IMR-90 (cell line): ENCODE results near the gene ACSS1. TPM values are rescaled to one million over a fixed set of nuclear protein-coding genes. Genes with fewer than 3 reads are reported as not detected.

Source experiments
- ATAC-seq: fragments of 200-7000 bp; cut with Tn5 transposase; 2 replicates; pipeline ENCODE4 v1.9.1; 2020; ENCODE audit warnings: low read depth, mild to moderate bottlenecking, moderate library complexity
- BruUV-seq: library from RNA; stranded (reverse); fragments of 400-500 nt; replicated peaks from 2 replicates; lab custom pipeline; 2021; lab: Mats Ljungman, UMichigan
- CTCF ChIA-PET: fragments of 300-600 bp; formaldehyde crosslinking; extraction: SDS; loops from one replicate; lab custom pipeline; 2021; ENCODE audit warnings: antibody characterized with exemption; lab: Yijun Ruan, JAX
- POLR2A ChIA-PET: fragments of 300-600 bp; sonication (Branson Sonifier 250); formaldehyde crosslinking; loops from one replicate; lab custom pipeline; 2022; ENCODE audit warnings: antibody characterized with exemption; ENCODE audit not compliant: unreplicated experiment; lab: Charles Lee
- DNase-seq: peaks from one replicate; pipeline ENCODE4 v3.0.0; 2013
- H2AFZ ChIP-seq: replicated peaks from 2 replicates; pipeline ENCODE3; 2013; ENCODE audit warnings: low read length, mild to moderate bottlenecking; ENCODE audit not compliant: poor library complexity
- H2AK5ac ChIP-seq: 2 replicates; pipeline ENCODE4 v1.6.1; 2013; ENCODE audit warnings: low read depth, low read length, inconsistent platforms
- H2AK9ac ChIP-seq: replicated peaks from 2 replicates; pipeline ENCODE3; 2013; ENCODE audit warnings: mild to moderate bottlenecking, low read depth, low read length, moderate library complexity; ENCODE audit not compliant: poor library complexity
- H2BK120ac ChIP-seq: 2 replicates; pipeline ENCODE4 v1.6.1; 2013; ENCODE audit warnings: low read depth, low read length, inconsistent platforms
- H2BK15ac ChIP-seq: 3 replicates; pipeline ENCODE4 v1.6.1; 2013; ENCODE audit warnings: low read depth, low read length, inconsistent platforms
- H2BK20ac ChIP-seq: 2 replicates; pipeline ENCODE4 v1.6.1; 2013; ENCODE audit warnings: low read depth, mild to moderate bottlenecking, inconsistent platforms, low read length, moderate library complexity
- H2BK5ac ChIP-seq: 2 replicates; pipeline ENCODE4 v1.6.1; 2013; ENCODE audit warnings: mild to moderate bottlenecking, low read depth, low read length, inconsistent platforms; ENCODE audit not compliant: poor library complexity, severe bottlenecking
- H3K14ac ChIP-seq: replicated peaks from 2 replicates; pipeline ENCODE4 v1.6.1; 2013; ENCODE audit warnings: low read depth, low read length, inconsistent platforms
- H3K18ac ChIP-seq: 2 replicates; pipeline ENCODE4 v1.6.1; 2013; ENCODE audit warnings: low read depth, low read length, control low read depth
- H3K23ac ChIP-seq: 2 replicates; pipeline ENCODE4 v1.6.1; 2013; ENCODE audit warnings: low read depth, low read length, inconsistent platforms
- H3K27ac ChIP-seq: 2 replicates; pipeline ENCODE4 v1.5.1; 2013; ENCODE audit warnings: mild to moderate bottlenecking, control low read depth, low read length; ENCODE audit not compliant: insufficient read depth
- H3K27me3 ChIP-seq: 2 replicates; pipeline ENCODE4 v1.6.1; 2013; ENCODE audit warnings: low read length; ENCODE audit not compliant: control insufficient read depth, insufficient read depth
- H3K36me3 ChIP-seq: 2 replicates; pipeline ENCODE4 v1.6.1; 2013; ENCODE audit warnings: low read length, mixed read lengths; ENCODE audit not compliant: control insufficient read depth, insufficient read depth
- H3K4ac ChIP-seq: 2 replicates; pipeline ENCODE4 v1.6.1; 2013; ENCODE audit warnings: low read depth, low read length, inconsistent platforms
- H3K4me1 ChIP-seq: 2 replicates; pipeline ENCODE4 v1.6.1; 2013; ENCODE audit warnings: low read length, mixed read lengths; ENCODE audit not compliant: control insufficient read depth, insufficient read depth
- H3K4me2 ChIP-seq: 2 replicates; pipeline ENCODE4 v1.6.1; 2013; ENCODE audit warnings: low read depth, mild to moderate bottlenecking, control low read depth, low read length, moderate library complexity
- H3K4me3 ChIP-seq: 2 replicates; pipeline ENCODE4 v1.5.1; 2013; ENCODE audit warnings: low read depth, mild to moderate bottlenecking, control low read depth, low read length, moderate library complexity; ENCODE audit not compliant: insufficient read depth
- H3K56ac ChIP-seq: 2 replicates; pipeline ENCODE4 v1.6.1; 2013; ENCODE audit warnings: low read length, inconsistent platforms; ENCODE audit not compliant: insufficient read depth; ENCODE audit errors: extremely low read depth
- H3K79me1 ChIP-seq, 2 experiments: 2 replicates each; pipeline ENCODE4 v1.6.1; 2013; ENCODE audit warnings: low read length in 2 of 2, inconsistent platforms in 1 of 2, low read depth in 1 of 2
- H3K9ac ChIP-seq: 2 replicates; pipeline ENCODE4 v1.6.1; 2013; ENCODE audit warnings: low read depth, low read length, control low read depth
- H3K9me1 ChIP-seq: 2 replicates; pipeline ENCODE4 v1.6.1; 2013; ENCODE audit warnings: low read length, inconsistent platforms; ENCODE audit not compliant: insufficient read depth
- H3K9me3 ChIP-seq: 2 replicates; pipeline ENCODE4 v1.6.1; 2013; ENCODE audit warnings: low read length; ENCODE audit not compliant: control insufficient read depth, insufficient read depth
- H4K20me1 ChIP-seq: 2 replicates; pipeline ENCODE4 v1.6.1; 2013; ENCODE audit warnings: low read length, inconsistent platforms; ENCODE audit not compliant: insufficient read depth
- H4K5ac ChIP-seq: 2 replicates; pipeline ENCODE4 v1.6.1; 2013; ENCODE audit warnings: mild to moderate bottlenecking, low read depth, low read length, control low read depth
- H4K8ac ChIP-seq, 2 experiments: 2 replicates each; pipeline ENCODE4 v1.6.1; 2013; ENCODE audit warnings: low read depth in 2 of 2, low read length in 2 of 2, control low read depth in 1 of 2, inconsistent platforms in 1 of 2
- H4K91ac ChIP-seq: 2 replicates; pipeline ENCODE4 v1.6.1; 2013; ENCODE audit warnings: low read depth, low read length, inconsistent platforms; ENCODE audit not compliant: insufficient read depth
- BHLHE40 ChIP-seq: fragments of 150-350 bp; IDR thresholded peaks from 2 replicates; pipeline ENCODE4 v1.6.1; 2016; ENCODE audit warnings: mild to moderate bottlenecking, low read depth, low read length
- CEBPB ChIP-seq: IDR thresholded peaks from 2 replicates; pipeline ENCODE4 v1.6.1; 2012; ENCODE audit warnings: low read depth, low read length, improper control_type of control experiment
- CHD1 ChIP-seq: IDR thresholded peaks from 2 replicates; pipeline ENCODE4 v1.6.1; 2012; ENCODE audit warnings: low read depth, low read length, improper control_type of control experiment
- CTCF ChIP-seq: conservative IDR thresholded peaks from 2 replicates; pipeline ENCODE4 v1.5.1; 2012; ENCODE audit warnings: mild to moderate bottlenecking, low read depth, low read length, improper control_type of control experiment
- ELK1 ChIP-seq: fragments of 150-350 bp; IDR thresholded peaks from 2 replicates; pipeline ENCODE4 v1.6.1; 2016; ENCODE audit warnings: low read depth, mild to moderate bottlenecking, low read length, moderate library complexity, borderline replicate concordance
- FOS ChIP-seq: fragments of 150-350 bp; IDR thresholded peaks from 2 replicates; pipeline ENCODE4 v1.6.1; 2016; ENCODE audit warnings: low read depth, low read length
- MAFK ChIP-seq: IDR thresholded peaks from 2 replicates; pipeline ENCODE4 v1.6.1; 2012; ENCODE audit warnings: low read depth, low read length, improper control_type of control experiment
- MAZ ChIP-seq: IDR thresholded peaks from 2 replicates; pipeline ENCODE4 v1.6.1; 2012; ENCODE audit warnings: low read depth, mild to moderate bottlenecking, low read length, improper control_type of control experiment, moderate library complexity, borderline replicate concordance
- MXI1 ChIP-seq: IDR thresholded peaks from 2 replicates; pipeline ENCODE4 v1.6.1; 2012; ENCODE audit warnings: low read depth, mild to moderate bottlenecking, low read length, moderate library complexity, borderline replicate concordance
- NFE2L2 ChIP-seq: fragments of 150-350 bp; IDR thresholded peaks from 2 replicates; pipeline ENCODE4 v1.6.1; 2016; ENCODE audit warnings: low read depth, mild to moderate bottlenecking, low read length
- POLR2A ChIP-seq: IDR thresholded peaks from 2 replicates; pipeline ENCODE4 v1.6.1; 2012; ENCODE audit warnings: mild to moderate bottlenecking, low read depth, low read length
- RAD21 ChIP-seq: IDR thresholded peaks from 2 replicates; pipeline ENCODE4 v1.6.1; 2012; ENCODE audit warnings: low read length, improper control_type of control experiment
- RCOR1 ChIP-seq: IDR thresholded peaks from 2 replicates; pipeline ENCODE4 v1.6.1; 2012; ENCODE audit warnings: mild to moderate bottlenecking, low read length, improper control_type of control experiment; ENCODE audit not compliant: insufficient replicate concordance
- RFX5 ChIP-seq: IDR thresholded peaks from 2 replicates; pipeline ENCODE4 v1.8.0; 2012; ENCODE audit warnings: low read depth, mild to moderate bottlenecking, low read length, moderate library complexity
- SMC3 ChIP-seq: fragments of 150-350 bp; IDR thresholded peaks from 2 replicates; pipeline ENCODE4 v1.6.1; 2016; ENCODE audit warnings: low read depth, mild to moderate bottlenecking, antibody characterized with exemption, low read length, moderate library complexity
- USF2 ChIP-seq: fragments of 150-350 bp; IDR thresholded peaks from 2 replicates; pipeline ENCODE4 v1.6.1; 2017; ENCODE audit warnings: mild to moderate bottlenecking, antibody characterized with exemption, low read length, low read depth
- WGBS, 2 experiments: methylation state at CpG; one replicate each; pipeline versions ENCODE4 v1.1.5 to v1.1.7; 2013; ENCODE audit warnings: missing lambda C conversion rate in 2 of 2; ENCODE audit not compliant: insufficient read length in 1 of 2; ENCODE audit errors: extremely low coverage in 2 of 2; 5-methylcytosine and 5-hydroxymethylcytosine counted together
- dilution Hi-C: fragments of 300-500 bp; cut with HindIII; formaldehyde crosslinking; loops from one replicate; pipeline ENCODE4 v1.14.3; 2018; ENCODE audit warnings: low sequenced_read_pairs; ENCODE audit not compliant: unreplicated experiment
- in situ Hi-C: fragments of 300-500 bp; cut with MboI; formaldehyde crosslinking; loops from 3 replicates; pipeline ENCODE4 v1.14.3; 2019; ENCODE audit warnings: low sequenced_read_pairs, inconsistent platforms, mixed read lengths
- intact Hi-C: fragments of 100-400 bp; cut with micrococcal nuclease; formaldehyde crosslinking; loops from 2 replicates; pipeline ENCODE4 v1.10.0; 2022
- polyA plus RNA-seq, 3 experiments: library from polyadenylated mRNA; depleted of rRNA; stranded (reverse); fragments of >200 nt; gene quantifications; 2 replicates each; pipeline ENCODE4 v1.2.3, GENCODE V29; 2012; ENCODE audit warnings: low replicate concordance in 1 of 3
- total RNA-seq: library from RNA; depleted of rRNA; stranded (reverse); fragments of >200 nt; gene quantifications from 2 replicates; pipeline ENCODE4 v1.2.3, GENCODE V29; 2012

ACSS1 gene
- total and polyA plus RNA-seq, 2 of the 4 experiments (the other 2 are of a cell fraction), result 0.72 to 1.2 TPM

DNA sequence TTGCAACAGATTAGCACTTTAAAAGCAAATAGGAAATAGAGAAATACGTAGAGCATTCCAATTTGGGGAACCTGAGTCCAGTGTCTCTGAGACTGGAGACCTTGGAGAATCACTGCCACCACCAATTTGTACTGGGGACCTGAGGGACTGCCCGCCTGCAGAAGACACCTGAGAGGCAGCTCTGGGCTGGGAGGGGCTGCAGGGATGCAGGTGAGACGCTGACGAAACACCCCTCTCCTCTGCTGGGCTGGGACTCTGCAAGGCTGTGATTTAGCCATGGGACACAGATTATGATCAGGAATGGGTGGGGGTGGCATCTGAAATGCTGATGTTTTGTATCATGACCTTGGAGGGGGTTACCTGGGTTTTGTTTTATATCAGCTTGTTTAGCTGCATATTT, 58.4 kb downstream of the ACSS1 start:
- H4K8ac ChIP-seq, result no peak overlapping the region
- no peak for ATAC-seq
- in situ Hi-C loops, result loop anchor here (5.0 to 25.0 kb wide), 5 partner anchors 63 to 863 kb away; partner anchors contain the start of genes NINL and ZNF337
- H3K14ac ChIP-seq, result no peak overlapping the region
- H2AFZ ChIP-seq, result no peak overlapping the region
- H3K23ac ChIP-seq, result no peak overlapping the region
- ChIA-PET POLR2A (no interaction called here), CTCF (no interaction called here)
- no peaks in the 10 kb centered on the region for H3K9me3 ChIP-seq
- no peak overlapping the region for H2BK20ac ChIP-seq
- no peak for DNase-seq
- intact Hi-C loops, result no loop called here
- H3K18ac ChIP-seq, result no peak overlapping the region
- BruUV-seq, result no TSS peak
- WGBS, 2 experiments, result no CpG with 5 or more reads among the region's 4 CpGs
- dilution Hi-C loops, result no loop called here
- H4K5ac ChIP-seq, result no peak overlapping the region
- no peak overlapping the region for H3K9ac ChIP-seq
- H3K4me3 ChIP-seq, result no peak overlapping the region
- no peaks in the 10 kb centered on the region for H3K9me1 ChIP-seq
- no peak overlapping the region for H2BK120ac ChIP-seq
- peaks cover 32% of the 10 kb centered on the region for H3K27me3 ChIP-seq
- no peak overlapping the region for H4K91ac ChIP-seq
- H3K79me1 ChIP-seq, result no peaks in the 10 kb centered on the region
- no peak overlapping the region for H2AK9ac ChIP-seq
- no peaks in the 10 kb centered on the region for H4K20me1 ChIP-seq
- no peak overlapping the region for H2AK5ac ChIP-seq
- no peaks in the 10 kb centered on the region for H3K36me3 ChIP-seq
- H2BK15ac ChIP-seq, result no peak overlapping the region
- no peak overlapping the region for H3K27ac ChIP-seq
- no peak overlapping the region for H3K56ac ChIP-seq
- H2BK5ac ChIP-seq, result no peak overlapping the region
- TF ChIP-seq MAZ (no peak), RAD21 (no peak), NFE2L2 (no peak), SMC3 (no peak), CHD1 (no peak), CTCF (no peak), MAFK (no peak), MXI1 (no peak), USF2 (no peak), ELK1 (no peak), CEBPB (no peak), RCOR1 (no peak), BHLHE40 (no peak), RFX5 (no peak), FOS (no peak), POLR2A (no peak)
- no peak overlapping the region for H3K4ac ChIP-seq
- H3K4me1 ChIP-seq, result peaks cover 2% of the 10 kb centered on the region; the same call in 1 of the 2 replicates
- no peak overlapping the region for H3K4me2 ChIP-seq
